IMR-90 (cell line): ENCODE measurements around the gene FAM110A. TPM values are rescaled to one million over a fixed set of nuclear protein-coding genes. Genes with fewer than 3 reads are reported as not detected.

ENCODE experiments used
- ATAC-seq: fragments of 200-7000 bp; cut with Tn5 transposase; 2 replicates; pipeline ENCODE4 v1.9.1; 2020; ENCODE audit warnings: low read depth, mild to moderate bottlenecking, moderate library complexity
- BruUV-seq: library from RNA; stranded (reverse); fragments of 400-500 nt; replicated peaks from 2 replicates; lab custom pipeline; 2021; lab: Mats Ljungman, UMichigan
- CTCF ChIA-PET: fragments of 300-600 bp; formaldehyde crosslinking; extraction: SDS; loops from one replicate; lab custom pipeline; 2021; ENCODE audit warnings: antibody characterized with exemption; lab: Yijun Ruan, JAX
- POLR2A ChIA-PET: fragments of 300-600 bp; sonication (Branson Sonifier 250); formaldehyde crosslinking; loops from one replicate; lab custom pipeline; 2022; ENCODE audit warnings: antibody characterized with exemption; ENCODE audit not compliant: unreplicated experiment; lab: Charles Lee
- DNase-seq: peaks from one replicate; pipeline ENCODE4 v3.0.0; 2013
- H2AFZ ChIP-seq: replicated peaks from 2 replicates; pipeline ENCODE3; 2013; ENCODE audit warnings: low read length, mild to moderate bottlenecking; ENCODE audit not compliant: poor library complexity
- H2AK5ac ChIP-seq: 2 replicates; pipeline ENCODE4 v1.6.1; 2013; ENCODE audit warnings: low read depth, low read length, inconsistent platforms
- H2AK9ac ChIP-seq: replicated peaks from 2 replicates; pipeline ENCODE3; 2013; ENCODE audit warnings: mild to moderate bottlenecking, low read depth, low read length, moderate library complexity; ENCODE audit not compliant: poor library complexity
- H2BK120ac ChIP-seq: 2 replicates; pipeline ENCODE4 v1.6.1; 2013; ENCODE audit warnings: low read depth, low read length, inconsistent platforms
- H2BK15ac ChIP-seq: 3 replicates; pipeline ENCODE4 v1.6.1; 2013; ENCODE audit warnings: low read depth, low read length, inconsistent platforms
- H2BK20ac ChIP-seq: 2 replicates; pipeline ENCODE4 v1.6.1; 2013; ENCODE audit warnings: low read depth, mild to moderate bottlenecking, inconsistent platforms, low read length, moderate library complexity
- H2BK5ac ChIP-seq: 2 replicates; pipeline ENCODE4 v1.6.1; 2013; ENCODE audit warnings: mild to moderate bottlenecking, low read depth, low read length, inconsistent platforms; ENCODE audit not compliant: poor library complexity, severe bottlenecking
- H3K14ac ChIP-seq: replicated peaks from 2 replicates; pipeline ENCODE4 v1.6.1; 2013; ENCODE audit warnings: low read depth, low read length, inconsistent platforms
- H3K18ac ChIP-seq: 2 replicates; pipeline ENCODE4 v1.6.1; 2013; ENCODE audit warnings: low read depth, low read length, control low read depth
- H3K23ac ChIP-seq: 2 replicates; pipeline ENCODE4 v1.6.1; 2013; ENCODE audit warnings: low read depth, low read length, inconsistent platforms
- H3K27ac ChIP-seq: 2 replicates; pipeline ENCODE4 v1.5.1; 2013; ENCODE audit warnings: mild to moderate bottlenecking, control low read depth, low read length; ENCODE audit not compliant: insufficient read depth
- H3K27me3 ChIP-seq: 2 replicates; pipeline ENCODE4 v1.6.1; 2013; ENCODE audit warnings: low read length; ENCODE audit not compliant: control insufficient read depth, insufficient read depth
- H3K36me3 ChIP-seq: 2 replicates; pipeline ENCODE4 v1.6.1; 2013; ENCODE audit warnings: low read length, mixed read lengths; ENCODE audit not compliant: control insufficient read depth, insufficient read depth
- H3K4ac ChIP-seq: 2 replicates; pipeline ENCODE4 v1.6.1; 2013; ENCODE audit warnings: low read depth, low read length, inconsistent platforms
- H3K4me1 ChIP-seq: 2 replicates; pipeline ENCODE4 v1.6.1; 2013; ENCODE audit warnings: low read length, mixed read lengths; ENCODE audit not compliant: control insufficient read depth, insufficient read depth
- H3K4me2 ChIP-seq: 2 replicates; pipeline ENCODE4 v1.6.1; 2013; ENCODE audit warnings: low read depth, mild to moderate bottlenecking, control low read depth, low read length, moderate library complexity
- H3K4me3 ChIP-seq: 2 replicates; pipeline ENCODE4 v1.5.1; 2013; ENCODE audit warnings: low read depth, mild to moderate bottlenecking, control low read depth, low read length, moderate library complexity; ENCODE audit not compliant: insufficient read depth
- H3K56ac ChIP-seq: 2 replicates; pipeline ENCODE4 v1.6.1; 2013; ENCODE audit warnings: low read length, inconsistent platforms; ENCODE audit not compliant: insufficient read depth; ENCODE audit errors: extremely low read depth
- H3K79me1 ChIP-seq, 2 experiments: 2 replicates each; pipeline ENCODE4 v1.6.1; 2013; ENCODE audit warnings: low read length in 2 of 2, inconsistent platforms in 1 of 2, low read depth in 1 of 2
- H3K9ac ChIP-seq: 2 replicates; pipeline ENCODE4 v1.6.1; 2013; ENCODE audit warnings: low read depth, low read length, control low read depth
- H3K9me1 ChIP-seq: 2 replicates; pipeline ENCODE4 v1.6.1; 2013; ENCODE audit warnings: low read length, inconsistent platforms; ENCODE audit not compliant: insufficient read depth
- H3K9me3 ChIP-seq: 2 replicates; pipeline ENCODE4 v1.6.1; 2013; ENCODE audit warnings: low read length; ENCODE audit not compliant: control insufficient read depth, insufficient read depth
- H4K20me1 ChIP-seq: 2 replicates; pipeline ENCODE4 v1.6.1; 2013; ENCODE audit warnings: low read length, inconsistent platforms; ENCODE audit not compliant: insufficient read depth
- H4K5ac ChIP-seq: 2 replicates; pipeline ENCODE4 v1.6.1; 2013; ENCODE audit warnings: mild to moderate bottlenecking, low read depth, low read length, control low read depth
- H4K8ac ChIP-seq, 2 experiments: 2 replicates each; pipeline ENCODE4 v1.6.1; 2013; ENCODE audit warnings: low read depth in 2 of 2, low read length in 2 of 2, control low read depth in 1 of 2, inconsistent platforms in 1 of 2
- H4K91ac ChIP-seq: 2 replicates; pipeline ENCODE4 v1.6.1; 2013; ENCODE audit warnings: low read depth, low read length, inconsistent platforms; ENCODE audit not compliant: insufficient read depth
- BHLHE40 ChIP-seq: fragments of 150-350 bp; IDR thresholded peaks from 2 replicates; pipeline ENCODE4 v1.6.1; 2016; ENCODE audit warnings: mild to moderate bottlenecking, low read depth, low read length
- CEBPB ChIP-seq: IDR thresholded peaks from 2 replicates; pipeline ENCODE4 v1.6.1; 2012; ENCODE audit warnings: low read depth, low read length, improper control_type of control experiment
- CHD1 ChIP-seq: IDR thresholded peaks from 2 replicates; pipeline ENCODE4 v1.6.1; 2012; ENCODE audit warnings: low read depth, low read length, improper control_type of control experiment
- CTCF ChIP-seq: conservative IDR thresholded peaks from 2 replicates; pipeline ENCODE4 v1.5.1; 2012; ENCODE audit warnings: mild to moderate bottlenecking, low read depth, low read length, improper control_type of control experiment
- ELK1 ChIP-seq: fragments of 150-350 bp; IDR thresholded peaks from 2 replicates; pipeline ENCODE4 v1.6.1; 2016; ENCODE audit warnings: low read depth, mild to moderate bottlenecking, low read length, moderate library complexity, borderline replicate concordance
- MXI1 ChIP-seq: IDR thresholded peaks from 2 replicates; pipeline ENCODE4 v1.6.1; 2012; ENCODE audit warnings: low read depth, mild to moderate bottlenecking, low read length, moderate library complexity, borderline replicate concordance
- POLR2A ChIP-seq: IDR thresholded peaks from 2 replicates; pipeline ENCODE4 v1.6.1; 2012; ENCODE audit warnings: mild to moderate bottlenecking, low read depth, low read length
- RAD21 ChIP-seq: IDR thresholded peaks from 2 replicates; pipeline ENCODE4 v1.6.1; 2012; ENCODE audit warnings: low read length, improper control_type of control experiment
- RFX5 ChIP-seq: IDR thresholded peaks from 2 replicates; pipeline ENCODE4 v1.8.0; 2012; ENCODE audit warnings: low read depth, mild to moderate bottlenecking, low read length, moderate library complexity
- WGBS, 2 experiments: methylation state at CpG; one replicate each; pipeline versions ENCODE4 v1.1.5 to v1.1.7; 2013; ENCODE audit warnings: missing lambda C conversion rate in 2 of 2; ENCODE audit not compliant: insufficient read length in 1 of 2; ENCODE audit errors: extremely low coverage in 2 of 2; 5-methylcytosine and 5-hydroxymethylcytosine counted together
- dilution Hi-C: fragments of 300-500 bp; cut with HindIII; formaldehyde crosslinking; loops from one replicate; pipeline ENCODE4 v1.14.3; 2018; ENCODE audit warnings: low sequenced_read_pairs; ENCODE audit not compliant: unreplicated experiment
- in situ Hi-C: fragments of 300-500 bp; cut with MboI; formaldehyde crosslinking; loops from 3 replicates; pipeline ENCODE4 v1.14.3; 2019; ENCODE audit warnings: low sequenced_read_pairs, inconsistent platforms, mixed read lengths
- intact Hi-C: fragments of 100-400 bp; cut with micrococcal nuclease; formaldehyde crosslinking; loops from 2 replicates; pipeline ENCODE4 v1.10.0; 2022
- polyA plus RNA-seq, 3 experiments: library from polyadenylated mRNA; depleted of rRNA; stranded (reverse); fragments of >200 nt; gene quantifications; 2 replicates each; pipeline ENCODE4 v1.2.3, GENCODE V29; 2012; ENCODE audit warnings: low replicate concordance in 1 of 3
- total RNA-seq: library from RNA; depleted of rRNA; stranded (reverse); fragments of >200 nt; gene quantifications from 2 replicates; pipeline ENCODE4 v1.2.3, GENCODE V29; 2012

The FAM110A gene
- total and polyA plus RNA-seq, 2 of the 4 experiments (the other 2 are of a cell fraction), result 0.36 to 3.6 TPM

GRCh38 chr20:871948-872347 is 38.4 kb downstream of the FAM110A start:
- CTCF ChIA-PET, result no interaction called here

More at GRCh38 chr20:871948-872347, 38.4 kb downstream of the FAM110A start:
- Histone ChIP-seq H3K4me2 (no peak overlapping the region), H3K79me1 (no peaks in the 10 kb centered on the region), H2AK9ac (no peak overlapping the region), H2BK5ac (no peak overlapping the region), H4K8ac (no peak overlapping the region), H4K20me1 (no peaks in the 10 kb centered on the region), H3K23ac (no peak overlapping the region), H3K4me3 (no peak overlapping the region), H3K9ac (no peak overlapping the region), H3K27ac (no peak overlapping the region), H2AFZ (no peak overlapping the region), H4K5ac (no peak overlapping the region), H3K14ac (no peak overlapping the region), H2BK120ac (no peak overlapping the region), H3K9me1 (0 out of 2 replicates have a peak, but pooled peaks cover 2% of the 10 kb centered on the region), H3K4me1 (no peaks in the 10 kb centered on the region), H4K91ac (no peak overlapping the region), H2BK20ac (no peak overlapping the region), H3K27me3 (peaks cover 10% of the 10 kb centered on the region), H2BK15ac (no peak overlapping the region), H2AK5ac (no peak overlapping the region), H3K56ac (no peak overlapping the region), H3K9me3 (no peaks in the 10 kb centered on the region), H3K36me3 (no peaks in the 10 kb centered on the region), H3K4ac (no peak overlapping the region), H3K18ac (no peak overlapping the region)
- BruUV-seq, result no TSS peak
- no peak for ATAC-seq
- no peak for DNase-seq
- in situ Hi-C loops, result no loop called here
- intact Hi-C loops, result no loop called here
- no peak for TF ChIP-seq CHD1
- TF ChIP-seq RFX5, result no peak
- no peak for TF ChIP-seq CTCF
- no peak for TF ChIP-seq CEBPB
- TF ChIP-seq BHLHE40, result no peak
- TF ChIP-seq RAD21, result no peak
- no peak for TF ChIP-seq POLR2A
- TF ChIP-seq ELK1, result no peak
- no peak for TF ChIP-seq MXI1
- WGBS, 2 experiments, result no CpG with 5 or more reads among the region's 2 CpGs
- POLR2A ChIA-PET, result no interaction called here
- dilution Hi-C loops, result no loop called here
